ENCODE data around the gene C13orf46.

DNA sequence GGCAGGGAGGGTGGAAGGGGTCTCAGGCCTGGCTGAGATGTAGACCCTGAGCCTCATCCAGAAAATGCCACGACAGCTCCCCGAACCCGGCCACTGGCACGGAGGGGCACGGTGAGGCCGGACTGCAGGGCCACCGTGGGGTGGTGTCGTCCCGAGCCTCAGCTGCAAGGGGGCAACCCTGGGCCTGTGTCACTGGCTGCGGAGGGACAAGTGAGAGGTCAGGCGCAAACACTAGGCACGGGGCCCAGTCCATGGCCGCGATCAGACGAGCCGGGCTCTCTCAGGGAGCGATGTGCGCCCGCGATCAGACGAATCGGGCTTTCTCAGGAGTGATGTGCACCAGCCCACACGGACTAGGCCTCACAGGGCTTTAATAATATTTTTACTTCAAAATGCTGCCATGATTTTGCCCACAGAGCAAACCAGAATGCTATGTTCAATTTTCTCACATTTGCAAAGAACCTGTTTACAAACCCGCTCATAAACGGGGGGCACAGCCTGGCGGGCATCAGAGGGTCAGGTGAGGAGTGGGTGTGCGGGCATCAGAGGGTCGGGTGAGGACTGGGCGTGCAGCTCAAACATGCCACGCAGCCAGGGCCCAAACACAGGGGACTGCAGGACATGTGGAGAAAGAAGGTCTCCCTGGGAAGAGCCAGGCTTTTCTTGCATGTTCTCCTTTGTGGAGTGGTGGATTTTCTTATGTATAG is 42.6 kb upstream of the C13orf46 start:
- TF ChIP-seq, protein P1, sequence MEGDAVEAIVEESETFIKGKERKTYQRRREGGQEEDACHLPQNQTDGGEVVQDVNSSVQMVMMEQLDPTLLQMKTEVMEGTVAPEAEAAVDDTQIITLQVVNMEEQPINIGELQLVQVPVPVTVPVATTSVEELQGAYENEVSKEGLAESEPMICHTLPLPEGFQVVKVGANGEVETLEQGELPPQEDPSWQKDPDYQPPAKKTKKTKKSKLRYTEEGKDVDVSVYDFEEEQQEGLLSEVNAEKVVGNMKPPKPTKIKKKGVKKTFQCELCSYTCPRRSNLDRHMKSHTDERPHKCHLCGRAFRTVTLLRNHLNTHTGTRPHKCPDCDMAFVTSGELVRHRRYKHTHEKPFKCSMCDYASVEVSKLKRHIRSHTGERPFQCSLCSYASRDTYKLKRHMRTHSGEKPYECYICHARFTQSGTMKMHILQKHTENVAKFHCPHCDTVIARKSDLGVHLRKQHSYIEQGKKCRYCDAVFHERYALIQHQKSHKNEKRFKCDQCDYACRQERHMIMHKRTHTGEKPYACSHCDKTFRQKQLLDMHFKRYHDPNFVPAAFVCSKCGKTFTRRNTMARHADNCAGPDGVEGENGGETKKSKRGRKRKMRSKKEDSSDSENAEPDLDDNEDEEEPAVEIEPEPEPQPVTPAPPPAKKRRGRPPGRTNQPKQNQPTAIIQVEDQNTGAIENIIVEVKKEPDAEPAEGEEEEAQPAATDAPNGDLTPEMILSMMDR (IDR thresholded peaks at IDR 0.05) = no peak
- TF ChIP-seq EZH2 (IDR thresholded peaks at IDR 0.05) = no peak
- TF ChIP-seq EZH2phosphoT487 (IDR thresholded peaks at IDR 0.05) = no peak
